ENCODE data around the gene ANKRD31. TPM values are rescaled to one million over a fixed set of nuclear protein-coding genes. Genes with fewer than 3 reads are reported as not detected.

The ANKRD31 gene
- total RNA-seq, 1 donor from 2014 or later, result 0.05 TPM

DNA sequence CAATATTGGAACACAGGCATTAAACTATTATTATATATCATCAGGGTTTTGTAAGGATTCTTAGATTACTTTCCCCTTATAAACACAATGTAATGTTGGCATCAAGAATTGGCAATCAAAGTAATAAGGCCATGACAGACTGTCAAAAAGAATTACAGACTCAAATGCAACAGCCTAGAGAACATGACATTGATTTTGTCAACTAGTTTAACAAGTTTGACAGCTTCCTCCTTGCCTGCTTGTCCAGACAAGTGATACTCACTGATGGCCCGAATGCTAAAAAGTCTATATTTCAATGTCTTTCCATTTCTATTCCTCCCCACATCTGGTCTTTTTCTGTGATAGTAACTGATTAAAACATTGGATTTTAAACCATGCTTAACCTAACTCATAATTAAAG, 6.4 kb upstream of the ANKRD31 start:
- Mint-ChIP-seq H3K36me3 (ENCODE audit: low read depth, unreplicated experiment) (no peaks in the 10 kb centered on the region), H3K27me3 (ENCODE audit: unreplicated experiment) (no peaks in the 10 kb centered on the region), H3K4me3 (ENCODE audit: unreplicated experiment) (no peak overlapping the region), H3K4me1 (ENCODE audit: unreplicated experiment) (no peaks in the 10 kb centered on the region), H3K27ac (ENCODE audit: unreplicated experiment) (no peak overlapping the region), H3K9me3 (ENCODE audit: unreplicated experiment) (no peaks in the 10 kb centered on the region)
- DNase-seq (ENCODE audit: low spot score), result no peak
- TF ChIP-seq, protein P1, sequence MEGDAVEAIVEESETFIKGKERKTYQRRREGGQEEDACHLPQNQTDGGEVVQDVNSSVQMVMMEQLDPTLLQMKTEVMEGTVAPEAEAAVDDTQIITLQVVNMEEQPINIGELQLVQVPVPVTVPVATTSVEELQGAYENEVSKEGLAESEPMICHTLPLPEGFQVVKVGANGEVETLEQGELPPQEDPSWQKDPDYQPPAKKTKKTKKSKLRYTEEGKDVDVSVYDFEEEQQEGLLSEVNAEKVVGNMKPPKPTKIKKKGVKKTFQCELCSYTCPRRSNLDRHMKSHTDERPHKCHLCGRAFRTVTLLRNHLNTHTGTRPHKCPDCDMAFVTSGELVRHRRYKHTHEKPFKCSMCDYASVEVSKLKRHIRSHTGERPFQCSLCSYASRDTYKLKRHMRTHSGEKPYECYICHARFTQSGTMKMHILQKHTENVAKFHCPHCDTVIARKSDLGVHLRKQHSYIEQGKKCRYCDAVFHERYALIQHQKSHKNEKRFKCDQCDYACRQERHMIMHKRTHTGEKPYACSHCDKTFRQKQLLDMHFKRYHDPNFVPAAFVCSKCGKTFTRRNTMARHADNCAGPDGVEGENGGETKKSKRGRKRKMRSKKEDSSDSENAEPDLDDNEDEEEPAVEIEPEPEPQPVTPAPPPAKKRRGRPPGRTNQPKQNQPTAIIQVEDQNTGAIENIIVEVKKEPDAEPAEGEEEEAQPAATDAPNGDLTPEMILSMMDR (IDR thresholded peaks at IDR 0.05; ENCODE audit: unreplicated experiment), result no peak

DNA sequence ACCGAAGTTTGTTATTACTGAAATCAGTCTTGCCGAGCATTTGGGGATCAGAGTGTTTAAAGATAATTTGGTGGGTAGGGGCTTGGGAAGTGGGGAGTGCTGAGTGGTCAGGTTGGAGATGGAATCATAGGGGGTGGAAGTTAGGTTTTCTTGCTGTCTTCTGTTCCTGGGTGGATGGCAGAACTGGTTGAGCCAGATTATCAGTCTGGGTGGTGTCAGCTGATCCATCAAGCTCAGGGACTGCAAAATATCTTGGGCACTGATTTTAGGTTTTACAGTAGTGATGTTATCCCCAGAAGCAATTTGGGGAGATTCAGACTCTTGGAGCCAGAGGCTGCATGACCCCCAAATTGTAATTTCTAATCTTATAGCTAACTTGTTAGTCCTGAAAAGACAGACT, 5.4 kb upstream of the ANKRD31 start:
- TF ChIP-seq, protein P1 (IDR thresholded peaks at IDR 0.05; ENCODE audit: unreplicated experiment), result no peak
- Mint-ChIP-seq H3K4me3 (ENCODE audit: unreplicated experiment) (no peak overlapping the region), H3K4me1 (ENCODE audit: unreplicated experiment) (no peaks in the 10 kb centered on the region), H3K27ac (ENCODE audit: unreplicated experiment) (no peak overlapping the region), H3K36me3 (ENCODE audit: low read depth, unreplicated experiment) (no peaks in the 10 kb centered on the region), H3K9me3 (ENCODE audit: unreplicated experiment) (no peaks in the 10 kb centered on the region), H3K27me3 (ENCODE audit: unreplicated experiment) (no peaks in the 10 kb centered on the region)
- no peak for DNase-seq (ENCODE audit: low spot score)

DNA sequence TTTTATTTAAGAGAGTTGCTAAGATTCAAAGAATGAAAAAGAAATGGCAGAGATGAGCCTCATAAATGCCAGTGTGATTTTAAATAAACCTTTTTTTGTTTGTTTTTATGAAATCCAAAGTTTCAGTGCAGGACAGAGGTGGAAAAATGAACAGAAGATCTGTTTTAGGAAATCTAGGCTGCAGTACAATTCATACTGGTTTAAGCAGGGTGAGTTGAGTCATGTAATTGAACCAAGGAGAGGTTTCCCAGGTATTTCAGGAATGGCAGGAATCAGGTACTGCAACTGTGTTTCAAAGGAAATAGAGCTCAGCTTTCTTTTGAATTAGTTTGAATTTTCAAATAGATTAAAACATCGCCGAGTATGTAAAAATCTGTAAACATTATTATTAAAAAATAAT, 3.0 kb upstream of the ANKRD31 start:
- no peak for DNase-seq (ENCODE audit: low spot score)
- Mint-ChIP-seq H3K9me3 (ENCODE audit: unreplicated experiment) (no peaks in the 10 kb centered on the region), H3K27ac (ENCODE audit: unreplicated experiment) (no peak overlapping the region), H3K4me1 (ENCODE audit: unreplicated experiment) (no peaks in the 10 kb centered on the region), H3K36me3 (ENCODE audit: low read depth, unreplicated experiment) (no peaks in the 10 kb centered on the region), H3K4me3 (ENCODE audit: unreplicated experiment) (no peak overlapping the region), H3K27me3 (ENCODE audit: unreplicated experiment) (no peaks in the 10 kb centered on the region)
- TF ChIP-seq, protein P1 (IDR thresholded peaks at IDR 0.05; ENCODE audit: unreplicated experiment), result no peak

DNA sequence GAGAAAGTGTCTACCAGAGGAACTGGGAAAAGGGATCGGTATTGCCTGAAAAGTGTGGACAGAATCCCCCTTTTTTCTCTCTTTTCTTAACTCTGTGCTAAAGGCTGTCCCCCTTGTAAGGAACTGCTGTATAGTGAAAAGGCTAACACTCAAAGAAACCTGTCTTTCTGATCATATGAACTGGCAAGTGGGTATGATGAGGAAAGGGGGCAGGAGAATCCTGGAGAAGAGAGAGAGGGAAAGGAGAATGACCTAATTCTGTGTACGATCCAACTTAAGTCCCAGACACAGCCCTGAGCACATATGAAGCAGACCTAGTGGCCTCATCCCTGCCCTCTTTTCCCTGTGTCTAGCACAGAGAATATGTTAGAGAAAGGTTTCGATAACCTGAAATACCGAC, 967 bp downstream of the ANKRD31 start:
- Mint-ChIP-seq H3K4me3 (ENCODE audit: unreplicated experiment) (no peak overlapping the region), H3K9me3 (ENCODE audit: unreplicated experiment) (no peaks in the 10 kb centered on the region), H3K27ac (ENCODE audit: unreplicated experiment) (no peak overlapping the region), H3K4me1 (ENCODE audit: unreplicated experiment) (no peaks in the 10 kb centered on the region), H3K36me3 (ENCODE audit: low read depth, unreplicated experiment) (no peaks in the 10 kb centered on the region), H3K27me3 (ENCODE audit: unreplicated experiment) (peaks cover 1% of the 10 kb centered on the region)
- TF ChIP-seq, protein P1 (IDR thresholded peaks at IDR 0.05; ENCODE audit: unreplicated experiment), result no peak
- DNase-seq (ENCODE audit: low spot score), result no peak

DNA sequence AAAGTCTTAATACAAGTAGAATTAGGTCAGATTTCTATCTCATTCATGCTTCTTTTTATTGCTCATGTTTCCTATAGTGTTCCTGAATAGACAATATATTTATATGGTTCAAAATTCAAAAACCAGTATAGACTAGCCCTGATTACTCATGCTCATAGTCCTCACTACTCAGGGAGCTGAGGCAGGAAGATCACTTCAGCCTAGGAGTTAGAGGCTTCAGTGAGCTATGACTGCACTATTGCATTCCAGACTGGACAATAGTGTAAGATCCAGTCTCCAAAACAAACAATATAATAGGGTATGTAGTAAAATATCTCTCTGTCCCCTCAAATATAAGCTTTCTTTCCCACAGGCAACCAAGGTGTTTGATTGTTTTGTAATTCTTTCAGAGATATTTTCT, 2.4 kb downstream of the ANKRD31 start:
- Mint-ChIP-seq H3K36me3 (ENCODE audit: low read depth, unreplicated experiment) (no peaks in the 10 kb centered on the region), H3K27ac (ENCODE audit: unreplicated experiment) (no peak overlapping the region), H3K9me3 (ENCODE audit: unreplicated experiment) (no peaks in the 10 kb centered on the region), H3K4me1 (ENCODE audit: unreplicated experiment) (no peaks in the 10 kb centered on the region), H3K4me3 (ENCODE audit: unreplicated experiment) (no peak overlapping the region), H3K27me3 (ENCODE audit: unreplicated experiment) (peaks cover 3% of the 10 kb centered on the region)
- TF ChIP-seq, protein P1 (IDR thresholded peaks at IDR 0.05; ENCODE audit: unreplicated experiment), result no peak
- no peak for DNase-seq (ENCODE audit: low spot score)

Data from endothelial cell (in vitro differentiated cells).